Activated CD4-positive, alpha-beta memory T cell treated with anti-CD3 and anti-CD28 coated beads, Interleukin-2, amount 10 ng/mL, durations not matched to agents 7 days and 5 days (primary cell): Measurements from ENCODE around the gene CRYBA1. TPM values are rescaled to one million over a fixed set of nuclear protein-coding genes. Genes with fewer than 3 reads are reported as not detected.
A peak's percentile ranks its signal among the peaks of the same experiment; 100 is the strongest.

Source experiments
- CTCF ChIA-PET: fragments of 350-600 bp; sonication (Branson Sonifier 250); formaldehyde crosslinking; loops from one replicate; lab custom pipeline; 2021; ENCODE audit warnings: antibody characterized with exemption, inconsistent platforms; lab: Charles Lee
- POLR2A ChIA-PET: fragments of 350-600 bp; sonication (Branson Sonifier 250); formaldehyde crosslinking; loops from one replicate; lab custom pipeline; 2021; ENCODE audit warnings: antibody characterized with exemption; lab: Charles Lee
- DNase-seq: peaks from one replicate; pipeline ENCODE4 v3.0.0-alpha.2; 2020
- H3K27ac Mint-ChIP-seq: one replicate; pipeline ENCODE4 v1.8.0; 2021; ENCODE audit warnings: mild to moderate bottlenecking, mixed read lengths
- H3K27me3 Mint-ChIP-seq: one replicate; pipeline ENCODE4 v1.8.0; 2021; ENCODE audit warnings: mixed read lengths
- H3K36me3 Mint-ChIP-seq: one replicate; pipeline ENCODE4 v1.8.0; 2021; ENCODE audit warnings: low read depth, mixed read lengths
- H3K4me1 Mint-ChIP-seq: one replicate; pipeline ENCODE4 v1.8.0; 2021; ENCODE audit warnings: mixed read lengths
- H3K4me3 Mint-ChIP-seq: one replicate; pipeline ENCODE4 v1.8.0; 2021; ENCODE audit warnings: mild to moderate bottlenecking, mixed read lengths
- H3K9me3 Mint-ChIP-seq: one replicate; pipeline ENCODE4 v1.8.0; 2021; ENCODE audit warnings: mixed read lengths
- total RNA-seq, 2 experiments: library from RNA; stranded (reverse); gene quantifications; one replicate each; pipeline ENCODE4 v1.2.3, GENCODE V29; 2021

The CRYBA1 gene
- total RNA-seq, 2 experiments from 2014 or later = not detected

DNA sequence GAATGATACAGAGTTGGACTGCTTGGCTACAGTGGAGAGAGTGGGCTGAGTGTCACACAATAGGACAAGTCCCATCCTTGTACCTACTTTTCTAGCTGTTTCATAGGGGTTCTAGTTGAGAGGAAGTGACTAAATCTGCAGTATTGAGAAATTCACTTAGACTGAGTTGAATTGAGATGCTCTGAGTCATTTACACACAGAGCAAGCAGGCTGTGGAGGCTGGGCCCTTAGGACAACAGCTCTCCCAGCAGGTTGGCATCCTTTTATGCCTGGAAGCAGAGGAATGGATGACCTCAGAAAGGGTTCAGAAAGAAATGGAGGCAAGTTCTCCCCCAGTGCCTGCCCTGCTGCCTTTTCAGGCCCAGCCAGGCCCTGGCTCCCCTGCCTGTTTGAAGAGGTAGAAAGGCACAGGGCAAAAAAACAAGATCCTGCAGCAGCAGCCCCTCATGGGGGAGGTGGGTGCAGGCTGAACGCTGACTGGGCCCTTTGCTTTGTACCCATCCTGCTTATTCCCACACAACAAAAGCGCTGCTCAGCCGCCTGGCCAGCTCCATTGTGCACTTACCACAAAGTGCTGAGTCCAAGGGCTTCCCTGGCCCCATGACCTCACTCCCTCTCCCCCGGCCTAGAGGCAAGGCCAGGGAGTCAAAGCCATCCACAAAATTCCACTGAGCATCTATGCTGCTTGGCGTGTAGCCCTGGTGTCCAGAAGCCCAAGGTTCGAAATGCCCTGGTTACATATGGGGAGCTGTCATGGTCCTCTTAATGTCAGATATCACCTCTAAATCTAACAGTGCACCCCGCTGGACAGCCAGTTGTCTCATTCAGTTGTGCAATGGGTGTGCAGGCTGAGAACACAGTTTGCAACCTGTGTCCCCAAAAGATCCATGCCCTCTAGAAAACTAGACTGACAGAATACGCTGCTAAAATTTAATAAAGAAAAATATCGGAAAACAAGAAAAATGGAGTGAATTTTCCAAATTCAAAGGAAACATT is 5.4 kb upstream of the CRYBA1 start:
- H3K27ac Mint-ChIP-seq = peak overlapping the region; percentile 8
- ChIA-PET CTCF (interaction anchor here (0.8 to 2.0 kb wide), 6 partner anchors 10 to 117 kb away, joined by 3 to 10 read pairs (median 4); partner anchors contain the start of gene MYO18A), POLR2A (interaction anchor here (1.2 to 1.7 kb wide), 3 partner anchors 22 to 240 kb away, joined by 3 to 4 read pairs (median 4); no protein-coding TSS in a partner anchor)
- no peaks in the 10 kb centered on the region for H3K27me3 Mint-ChIP-seq
- peaks cover 17% of the 10 kb centered on the region for H3K4me1 Mint-ChIP-seq
- no peaks in the 10 kb centered on the region for H3K9me3 Mint-ChIP-seq
- DNase-seq = no peak
- no peak overlapping the region for H3K4me3 Mint-ChIP-seq
- H3K36me3 Mint-ChIP-seq = no peaks in the 10 kb centered on the region

DNA sequence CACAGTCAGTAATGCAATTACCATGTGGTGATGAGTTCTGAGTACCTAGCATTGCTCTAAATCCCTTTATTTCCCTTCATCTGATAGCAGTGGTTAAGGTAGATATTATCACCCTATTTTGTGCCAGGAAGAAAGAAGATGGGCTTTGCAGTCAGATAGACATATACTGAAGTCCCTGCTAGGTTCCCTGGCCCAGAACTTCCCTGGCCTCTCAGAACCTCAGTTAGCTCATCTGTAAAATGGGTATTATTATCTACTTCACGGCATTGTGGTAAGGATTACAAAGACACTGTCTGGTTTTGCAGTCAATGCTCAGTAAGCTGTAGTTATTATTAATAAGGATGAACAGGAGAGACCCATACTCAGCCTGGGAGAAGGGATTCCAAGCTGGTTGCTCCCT is 4.6 kb upstream of the CRYBA1 start:
- POLR2A ChIA-PET = interaction anchor here (1.7 kb wide), 1 partner anchor 22 kb away, joined by 4 read pairs; no protein-coding TSS in a partner anchor
- Mint-ChIP-seq H3K27me3 (no peaks in the 10 kb centered on the region), H3K4me3 (no peak overlapping the region), H3K27ac (no peak overlapping the region), H3K9me3 (no peaks in the 10 kb centered on the region), H3K4me1 (peaks cover 17% of the 10 kb centered on the region), H3K36me3 (no peaks in the 10 kb centered on the region)
- no peak for DNase-seq
- CTCF ChIA-PET = interaction anchor here (1.5 to 2.0 kb wide), 4 partner anchors 24 to 118 kb away, joined by 3 to 10 read pairs (median 8); no protein-coding TSS in a partner anchor

GRCh38 chr17:29242790-29243189 is 3.9 kb upstream of the CRYBA1 start:
- POLR2A ChIA-PET = interaction anchor here (1.7 kb wide), 1 partner anchor 23 kb away, joined by 4 read pairs; no protein-coding TSS in a partner anchor
- H3K9me3 Mint-ChIP-seq = no peaks in the 10 kb centered on the region
- CTCF ChIA-PET = interaction anchor here (1.5 to 1.6 kb wide), 2 partner anchors 48 to 119 kb away, joined by 3 to 10 read pairs; no protein-coding TSS in a partner anchor
- no peaks in the 10 kb centered on the region for H3K27me3 Mint-ChIP-seq
- H3K4me1 Mint-ChIP-seq = peaks cover 17% of the 10 kb centered on the region
- no peak for DNase-seq
- no peaks in the 10 kb centered on the region for H3K36me3 Mint-ChIP-seq
- no peak overlapping the region for H3K4me3 Mint-ChIP-seq
- H3K27ac Mint-ChIP-seq = no peak overlapping the region

DNA sequence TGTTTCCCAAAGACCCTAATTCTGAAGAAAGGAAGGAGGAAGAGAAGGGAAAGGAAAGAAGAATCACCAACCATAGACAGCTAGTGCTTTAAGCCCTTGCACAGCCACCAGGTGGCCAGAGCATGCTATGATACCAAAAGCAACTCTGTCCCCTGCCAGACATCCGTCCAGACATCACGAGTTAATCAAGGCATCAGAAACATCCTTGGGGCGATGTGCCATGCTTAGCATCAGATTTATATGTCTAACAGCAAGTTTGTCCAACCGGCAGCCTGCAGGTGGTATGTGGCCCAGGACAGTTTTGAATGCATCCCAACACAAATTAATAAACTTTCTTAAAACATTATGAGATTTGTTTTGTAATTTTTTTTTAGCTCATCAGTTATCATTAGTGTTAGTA is 2.9 kb upstream of the CRYBA1 start:
- Mint-ChIP-seq H3K36me3 (no peaks in the 10 kb centered on the region), H3K9me3 (no peaks in the 10 kb centered on the region), H3K4me3 (no peak overlapping the region), H3K27me3 (no peaks in the 10 kb centered on the region), H3K4me1 (peaks cover 17% of the 10 kb centered on the region), H3K27ac (no peak overlapping the region)
- CTCF ChIA-PET = interaction anchor here (1.6 kb wide), 1 partner anchor 47 kb away, joined by 10 read pairs; no protein-coding TSS in a partner anchor
- POLR2A ChIA-PET = no interaction called here
- DNase-seq = no peak

DNA sequence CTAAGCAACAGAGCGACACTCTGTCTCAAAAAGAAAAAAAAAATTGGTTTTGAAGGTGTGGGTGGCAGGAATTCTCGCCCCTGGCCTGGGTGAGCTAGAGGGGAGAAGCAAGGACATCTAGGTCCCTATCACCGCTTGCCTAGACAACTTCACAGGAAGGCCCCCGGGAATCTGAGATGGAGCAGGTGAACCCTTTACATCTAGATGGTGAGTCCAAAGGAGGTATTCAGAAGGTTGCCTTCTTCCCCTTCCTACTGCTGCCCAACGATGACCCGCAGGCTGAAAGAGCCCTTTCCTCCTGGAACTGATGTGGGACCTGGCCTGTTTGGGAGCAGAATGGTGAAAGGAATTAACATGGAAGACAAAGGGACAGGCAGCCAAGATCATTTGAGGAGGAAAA is 1.3 kb upstream of the CRYBA1 start:
- Mint-ChIP-seq H3K27ac (no peak overlapping the region), H3K27me3 (no peaks in the 10 kb centered on the region), H3K9me3 (no peaks in the 10 kb centered on the region), H3K4me3 (no peak overlapping the region), H3K36me3 (no peaks in the 10 kb centered on the region), H3K4me1 (peaks cover 13% of the 10 kb centered on the region)
- DNase-seq = no peak
- POLR2A ChIA-PET = no interaction called here
- CTCF ChIA-PET = interaction anchor here (0.6 kb wide), 1 partner anchor 12 kb away, joined by 3 read pairs; no protein-coding TSS in a partner anchor

GRCh38 chr17:29247219-29247618 is 560 bp downstream of the CRYBA1 start:
- ChIA-PET CTCF (no interaction called here), POLR2A (interaction anchor here (0.6 kb wide), 1 partner anchor 100 kb away, joined by 3 read pairs; no protein-coding TSS in a partner anchor)
- Mint-ChIP-seq H3K27ac (no peak overlapping the region), H3K4me1 (no peaks in the 10 kb centered on the region), H3K4me3 (no peak overlapping the region), H3K9me3 (no peaks in the 10 kb centered on the region), H3K27me3 (no peaks in the 10 kb centered on the region), H3K36me3 (peaks cover 4% of the 10 kb centered on the region)
- no peak for DNase-seq

- no peaks in the 10 kb centered on the region for H3K9me3 Mint-ChIP-seq
- H3K4me3 Mint-ChIP-seq = no peak overlapping the region
- CTCF ChIA-PET = interaction anchor here (0.8 kb wide), 1 partner anchor 8 kb away, joined by 3 read pairs; no protein-coding TSS in a partner anchor
- no peaks in the 10 kb centered on the region for H3K4me1 Mint-ChIP-seq
- H3K36me3 Mint-ChIP-seq = peaks cover 4% of the 10 kb centered on the region
- no peak overlapping the region for H3K27ac Mint-ChIP-seq
- DNase-seq = no peak
- POLR2A ChIA-PET = interaction anchor here (1.1 kb wide), 1 partner anchor 9 kb away, joined by 3 read pairs; no protein-coding TSS in a partner anchor
- H3K27me3 Mint-ChIP-seq = no peaks in the 10 kb centered on the region
Observed at GRCh38 chr17:29248845-29249244, 2.2 kb downstream of the CRYBA1 start.

DNA sequence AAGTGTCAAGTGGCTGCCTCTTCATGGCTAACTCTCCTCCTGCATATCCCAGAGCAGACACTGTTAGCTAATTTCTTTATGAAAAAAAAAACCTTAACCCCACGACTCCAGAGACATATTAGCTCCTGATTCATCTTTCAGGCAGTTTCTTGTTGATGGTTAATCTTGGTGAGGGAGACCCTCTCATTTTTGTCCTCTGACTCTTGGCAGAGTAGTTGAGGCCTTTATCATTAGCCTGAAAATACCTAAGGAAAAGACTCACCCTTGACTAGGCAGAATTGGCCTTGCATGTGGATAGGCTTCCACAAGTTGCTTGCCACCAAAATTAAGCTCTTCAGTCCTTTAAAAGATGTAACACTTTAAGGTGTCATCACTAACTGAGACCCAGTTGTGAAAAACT is 4.0 kb downstream of the CRYBA1 start:
- ChIA-PET POLR2A (interaction anchor here (1.1 to 1.5 kb wide), 2 partner anchors 43 to 102 kb away, joined by 3 to 4 read pairs; partner anchors contain the start of gene NUFIP2), CTCF (interaction anchor here (0.6 to 2.6 kb wide), 7 partner anchors 10 to 134 kb away, joined by 3 to 8 read pairs (median 4); partner anchors contain the start of gene MYO18A)
- no peaks in the 10 kb centered on the region for H3K4me1 Mint-ChIP-seq
- H3K4me3 Mint-ChIP-seq = no peak overlapping the region
- H3K9me3 Mint-ChIP-seq = no peaks in the 10 kb centered on the region
- H3K27me3 Mint-ChIP-seq = no peaks in the 10 kb centered on the region
- no peak overlapping the region for H3K27ac Mint-ChIP-seq
- DNase-seq = no peak
- peaks cover 9% of the 10 kb centered on the region for H3K36me3 Mint-ChIP-seq

GRCh38 chr17:29251184-29251583 is 4.5 kb downstream of the CRYBA1 start:
- Mint-ChIP-seq H3K4me1 (peaks cover 2% of the 10 kb centered on the region), H3K27ac (no peak overlapping the region), H3K9me3 (no peaks in the 10 kb centered on the region), H3K4me3 (no peak overlapping the region), H3K36me3 (peaks cover 13% of the 10 kb centered on the region), H3K27me3 (no peaks in the 10 kb centered on the region)
- DNase-seq = no peak
- POLR2A ChIA-PET = interaction anchor here (1.3 to 1.5 kb wide), 2 partner anchors 43 to 102 kb away, joined by 3 to 4 read pairs; partner anchors contain the start of gene NUFIP2
- CTCF ChIA-PET = interaction anchor here (0.6 to 2.6 kb wide), 7 partner anchors 10 to 134 kb away, joined by 3 to 8 read pairs (median 4); partner anchors contain the start of gene MYO18A

- DNase-seq = no peak
- no peak overlapping the region for H3K4me3 Mint-ChIP-seq
- H3K36me3 Mint-ChIP-seq = peaks cover 20% of the 10 kb centered on the region
- ChIA-PET POLR2A (interaction anchor here (1.0 to 1.3 kb wide), 2 partner anchors 39 to 42 kb away, joined by 3 to 4 read pairs; partner anchors contain the start of gene NUFIP2), CTCF (interaction anchor here (2.6 kb wide), 1 partner anchor 32 kb away, joined by 8 read pairs; no protein-coding TSS in a partner anchor)
- H3K9me3 Mint-ChIP-seq = no peaks in the 10 kb centered on the region
- H3K27me3 Mint-ChIP-seq = no peaks in the 10 kb centered on the region
- H3K27ac Mint-ChIP-seq = no peak overlapping the region
- peaks cover 7% of the 10 kb centered on the region for H3K4me1 Mint-ChIP-seq
Observed at GRCh38 chr17:29252101-29252791, 5.6 kb downstream of the CRYBA1 start.

DNA sequence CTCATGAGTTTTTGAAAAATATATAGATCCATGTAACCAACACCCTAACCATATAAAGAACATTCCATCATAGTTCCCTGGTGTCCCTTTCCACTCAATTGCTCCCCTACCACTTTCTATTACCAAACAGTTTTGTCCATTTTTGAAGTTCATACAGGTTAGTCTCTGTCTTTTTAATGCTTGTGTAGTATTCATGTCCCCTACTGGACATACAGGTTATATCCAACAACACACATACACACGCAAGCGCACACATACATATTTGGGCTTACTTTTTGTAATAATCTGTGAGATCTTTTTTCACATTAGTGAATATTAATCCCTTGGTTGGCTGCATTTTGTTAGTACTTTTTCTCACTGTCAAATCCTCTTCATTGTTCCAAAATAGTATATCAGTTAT is 6.4 kb downstream of the CRYBA1 start:
- H3K27ac Mint-ChIP-seq = no peak overlapping the region
- no peaks in the 10 kb centered on the region for H3K27me3 Mint-ChIP-seq
- peaks cover 25% of the 10 kb centered on the region for H3K36me3 Mint-ChIP-seq
- H3K4me3 Mint-ChIP-seq = no peak overlapping the region
- DNase-seq = no peak
- ChIA-PET POLR2A (no interaction called here), CTCF (no interaction called here)
- H3K4me1 Mint-ChIP-seq = peaks cover 10% of the 10 kb centered on the region
- H3K9me3 Mint-ChIP-seq = no peaks in the 10 kb centered on the region
